HepG2 (cell line): ENCODE data around the gene ATG7. TPM values are rescaled to one million over a fixed set of nuclear protein-coding genes. Genes with fewer than 3 reads are reported as not detected.

Experiments used
- ATAC-seq: fragments of 200-7000 bp; cut with Tn5 transposase; 3 replicates; pipeline ENCODE4 v1.9.1; 2020; ENCODE audit warnings: mild to moderate bottlenecking, moderate library complexity
- BruUV-seq: library from RNA; stranded (reverse); fragments of 400-500 nt; replicated peaks from 2 replicates; lab custom pipeline; 2021; lab: Mats Ljungman, UMichigan
- CTCF ChIA-PET: fragments of 300-600 bp; formaldehyde crosslinking; extraction: SDS; loops from one replicate; lab custom pipeline; 2021; ENCODE audit warnings: low total read pairs, inconsistent platforms, low intra/inter-chr PET ratio; lab: Yijun Ruan, JAX
- POLR2A ChIA-PET: fragments of 350-600 bp; sonication (Branson Sonifier 250); formaldehyde crosslinking; loops from one replicate; lab custom pipeline; 2020; ENCODE audit warnings: antibody characterized with exemption, inconsistent platforms; lab: Yijun Ruan, JAX
- DNase-seq: peaks from one replicate; pipeline ENCODE4 v3.0.0-alpha.2; 2015; ENCODE audit warnings: low spot score
- FAIRE-seq: peaks from 3 replicates; lab custom pipeline; 2011; peaks lifted over from hg19 to GRCh38; lab: Jason Lieb, UNC
- H2AFZ ChIP-seq: one replicate; pipeline ENCODE4 v1.6.1; 2011; ENCODE audit warnings: low read length, inconsistent platforms
- H3K27ac ChIP-seq: fragments of 300-600 bp; 3 replicates; pipeline ENCODE4 v1.8.0; 2011; ENCODE audit warnings: mixed run types, mild to moderate bottlenecking, mixed read lengths, low read length, inconsistent platforms; ENCODE audit not compliant: insufficient read depth; ENCODE audit errors: extremely low read length
- H3K27me3 ChIP-seq, 2 experiments: fragments of 200-600 bp in 1 of 2; 2 replicates in 1 of 2; 3 replicates in 1 of 2; pipeline versions ENCODE4 v1.6.0 to v1.8.0; 2011; ENCODE audit warnings: low read length in 2 of 2, mild to moderate bottlenecking in 2 of 2, moderate library complexity in 2 of 2, inconsistent platforms in 1 of 2; ENCODE audit not compliant: insufficient read depth in 2 of 2, control insufficient read depth in 1 of 2
- H3K36me3 ChIP-seq, 2 experiments: fragments of 200-600 bp in 1 of 2; replicated peaks in 1 of 2; 2 replicates in 1 of 2; 3 replicates in 1 of 2; pipeline versions ENCODE4 v1.5.1 to v1.8.0; 2011; ENCODE audit warnings: low read length in 2 of 2, inconsistent platforms in 1 of 2; ENCODE audit not compliant: insufficient read depth in 2 of 2, control insufficient read depth in 1 of 2
- H3K4me1 ChIP-seq: 2 replicates; pipeline ENCODE4 v1.5.1; 2012; ENCODE audit warnings: low read length, inconsistent platforms; ENCODE audit not compliant: insufficient read depth
- H3K4me2 ChIP-seq: 2 replicates; pipeline ENCODE4 v1.6.0; 2011; ENCODE audit warnings: low read depth, low read length, inconsistent platforms
- H3K4me3 ChIP-seq, 3 experiments: fragments of 200-600 bp in 1 of 3; sonication (generic), shearing (Covaris generic) in 1 of 3; replicated peaks in 1 of 3; 2 replicates each; pipeline ENCODE4 v1.5.1; 2011 to 2016; ENCODE audit warnings: low read length in 3 of 3, inconsistent platforms in 2 of 3, low read depth in 2 of 3, mild to moderate bottlenecking in 2 of 3, control low read depth in 1 of 3, mixed read lengths in 1 of 3; ENCODE audit not compliant: insufficient read depth in 1 of 3
- H3K79me2 ChIP-seq: one replicate; pipeline ENCODE4 v1.6.1; 2011; ENCODE audit warnings: low read length, inconsistent platforms; ENCODE audit not compliant: insufficient read depth
- H3K9ac ChIP-seq: 2 replicates; pipeline ENCODE4 v1.6.0; 2011; ENCODE audit warnings: mild to moderate bottlenecking, low read depth, low read length, inconsistent platforms; ENCODE audit not compliant: insufficient read depth
- H3K9me3 ChIP-seq: 2 replicates; pipeline ENCODE4 v1.5.1; 2012; ENCODE audit warnings: mild to moderate bottlenecking, low read length
- H4K20me1 ChIP-seq: 2 replicates; pipeline ENCODE4 v1.6.0; 2011; ENCODE audit warnings: inconsistent platforms, mild to moderate bottlenecking, low read length, moderate library complexity; ENCODE audit not compliant: insufficient read depth
- ISL2 ChIP-seq: sonication (generic); formaldehyde crosslinking; IDR thresholded peaks from 2 replicates; pipeline ENCODE4 v1.5.0; 2020; ENCODE audit warnings: missing genetic modification reagents
- TMF1 ChIP-seq: sonication (generic); formaldehyde crosslinking; IDR thresholded peaks from 2 replicates; pipeline ENCODE4 v1.8.1; 2022; ENCODE audit warnings: low read depth, missing genetic modification reagents
- ZBTB42 ChIP-seq: sonication (generic); formaldehyde crosslinking; IDR thresholded peaks from 2 replicates; pipeline ENCODE4 v1.5.0; 2020; ENCODE audit warnings: mild to moderate bottlenecking, missing genetic modification reagents
- ZNF354B ChIP-seq: sonication (generic); formaldehyde crosslinking; IDR thresholded peaks from 2 replicates; pipeline ENCODE4 v1.8.0; 2022; ENCODE audit warnings: mild to moderate bottlenecking, missing genetic modification reagents
- ZNF501 ChIP-seq: sonication (generic); formaldehyde crosslinking; IDR thresholded peaks from 2 replicates; pipeline ENCODE4 v1.5.1; 2020; ENCODE audit warnings: mild to moderate bottlenecking, moderate library complexity, missing genetic modification reagents
- ZNF556 ChIP-seq: sonication (generic); formaldehyde crosslinking; IDR thresholded peaks from 2 replicates; pipeline ENCODE4 v1.4.0; 2020; ENCODE audit warnings: mild to moderate bottlenecking, missing genetic modification reagents, borderline replicate concordance
- ZXDC ChIP-seq: sonication (generic); formaldehyde crosslinking; IDR thresholded peaks from 2 replicates; pipeline ENCODE4 v1.5.0; 2020; ENCODE audit warnings: mild to moderate bottlenecking, missing genetic modification reagents
- WGBS: methylation state at CpG from one replicate; pipeline ENCODE4 v1.1.6; 2017; ENCODE audit warnings: low lambda C conversion rate; 5-methylcytosine and 5-hydroxymethylcytosine counted together
- in situ Hi-C: cut with HindIII; loops from 2 replicates; pipeline ENCODE4 v1.10.0; 2017; ENCODE audit warnings: low pct_unique_long_range_greater_than_20kb; ENCODE audit not compliant: extremely low pct_ligation_motif_present
- intact Hi-C: fragments of 100-400 bp; cut with micrococcal nuclease; formaldehyde crosslinking; loops from one replicate; pipeline ENCODE4 v1.10.0; 2022; ENCODE audit not compliant: unreplicated experiment
- polyA plus RNA-seq, 8 experiments: library from polyadenylated mRNA; depleted of rRNA in 3 of 8; stranded (reverse) in 7 of 8; unstranded in 1 of 8; fragments of >200 nt; fragmentation: Illumina TruSeq in 4 of 8; extraction: Trizol in 4 of 8; gene quantifications; 2 replicates each; pipeline versions ENCODE4 v1.2.1 to v1.2.3, GENCODE V29; 2011 to 2016; ENCODE audit warnings: low read depth in 4 of 8, missing spikeins in 1 of 8, mixed read lengths in 1 of 8; ENCODE audit not compliant: insufficient read depth in 1 of 8
- total RNA-seq, 5 experiments: library from RNA; depleted of rRNA; stranded (reverse); fragments of >200 nt; fragmentation: Illumina TruSeq; extraction: Trizol; gene quantifications; 2 replicates each; pipeline ENCODE4 v1.2.3, GENCODE V29; 2016; ENCODE audit warnings: low read depth in 1 of 5
- TF ChIP-seq, protein P1 (sequence below): sonication (generic); formaldehyde crosslinking; IDR thresholded peaks from 2 replicates; pipeline ENCODE4 v1.8.1; 2023; ENCODE audit warnings: missing genetic modification reagents, mild to moderate bottlenecking, borderline replicate concordance

Gene ATG7
- total and polyA plus RNA-seq, 2 of the 13 experiments (the other 11 are each of a cell fraction or from before 2014, with no cell fraction given): 7.8 to 22.1 TPM

GRCh38 chr3:11565932-11566331 lies 293.7 kb downstream of the ATG7 start:
- no peak overlapping the region for H3K27ac ChIP-seq
- H3K4me2 ChIP-seq: no peak overlapping the region
- H3K9me3 ChIP-seq: no peaks in the 10 kb centered on the region
- in situ Hi-C loops: no loop called here
- no TSS peak for BruUV-seq
- POLR2A ChIA-PET: no interaction called here
- CTCF ChIA-PET: no interaction called here
- ATAC-seq (no peak), DNase-seq (no peak), FAIRE-seq (no peak)
- 96% methylated on average over 9 of the region's 9 CpGs for WGBS
- peaks cover 54% of the 10 kb centered on the region for H3K79me2 ChIP-seq
- intact Hi-C loops: no loop called here
- H3K4me1 ChIP-seq: peaks cover 7% of the 10 kb centered on the region
- no peak overlapping the region for H3K4me3 ChIP-seq
- no peak overlapping the region for H3K9ac ChIP-seq
- no peak overlapping the region for H2AFZ ChIP-seq
- H3K27me3 ChIP-seq: no peaks in the 10 kb centered on the region; a peak in 1 of 5 replicates
- peaks cover 31% of the 10 kb centered on the region; the same call in 1 of the 2 replicates for H4K20me1 ChIP-seq
- TF ChIP-seq ZXDC (CRISPR knock-in tag) (no peak), ZNF354B (CRISPR knock-in tag) (no peak), TMF1 (CRISPR knock-in tag) (no peak), ZNF556 (CRISPR knock-in tag) (no peak), ZNF501 (CRISPR knock-in tag) (no peak), ZBTB42 (CRISPR knock-in tag) (no peak), ISL2 (no peak)
- TF ChIP-seq, protein P1, sequence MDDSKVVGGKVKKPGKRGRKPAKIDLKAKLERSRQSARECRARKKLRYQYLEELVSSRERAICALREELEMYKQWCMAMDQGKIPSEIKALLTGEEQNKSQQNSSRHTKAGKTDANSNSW: no peak
- TF ChIP-seq, all 625 proteins: peak for 0
- H3K36me3 ChIP-seq: peaks cover 43 to 84% of the 10 kb centered on the region in 2 experiments; a peak in 4 of 5 replicates
